Measurements from ENCODE around the gene ASS1.

DNA sequence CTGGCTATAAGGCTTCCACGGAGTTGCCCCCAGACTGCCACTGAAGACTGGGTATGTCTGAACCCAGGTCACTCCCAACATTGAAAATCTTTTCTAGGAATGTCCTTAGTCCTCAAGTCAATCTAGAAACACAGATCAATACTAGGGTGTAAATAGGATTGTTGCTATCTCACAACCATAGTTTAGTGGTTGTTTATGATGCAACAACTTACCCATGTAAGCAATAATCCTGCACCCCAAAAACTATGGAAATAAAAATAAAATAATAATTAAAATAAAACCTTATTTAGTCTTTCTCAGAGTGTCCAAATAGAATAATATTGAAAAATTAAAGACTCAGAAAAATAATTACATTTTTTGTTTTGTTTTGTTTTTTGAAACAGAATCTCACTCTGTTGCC is 68.3 kb downstream of the ASS1 start:
- TF ChIP-seq POLR2A (IDR thresholded peaks at IDR 0.05; ENCODE audit: low read depth, low read length) (no peak), POLR2AphosphoS5 (IDR thresholded peaks at IDR 0.05; ENCODE audit: low read depth, low read length) (no peak), TAF1 (IDR thresholded peaks at IDR 0.05; ENCODE audit: low read depth, low read length) (no peak), PAX5 (IDR thresholded peaks at IDR 0.05; ENCODE audit: insufficient read depth, low read length, severe bottlenecking) (no peak), POU2F2 (IDR thresholded peaks at IDR 0.05; ENCODE audit: low read depth, low read length) (no peak)
